CD4-positive, alpha-beta T cell treated with Interleukin-10 for 1 hour (primary cell): ENCODE data around the gene ACSF3.
A peak's percentile ranks its signal among the peaks of the same experiment; 100 is the strongest.
"Not testable (repeated sequence)": the region's sequence is repeated elsewhere in the genome, so short reads cannot be mapped to it uniquely, and the experiment has no call there.

ENCODE experiments used
- DNase-seq: peaks from one replicate; pipeline ENCODE4 v3.0.0-alpha.2; 2020

The ACSF3 gene

GRCh38 chr16:89178453-89179147 lies 84.9 kb downstream of the ACSF3 start:
- no peak for DNase-seq

DNA sequence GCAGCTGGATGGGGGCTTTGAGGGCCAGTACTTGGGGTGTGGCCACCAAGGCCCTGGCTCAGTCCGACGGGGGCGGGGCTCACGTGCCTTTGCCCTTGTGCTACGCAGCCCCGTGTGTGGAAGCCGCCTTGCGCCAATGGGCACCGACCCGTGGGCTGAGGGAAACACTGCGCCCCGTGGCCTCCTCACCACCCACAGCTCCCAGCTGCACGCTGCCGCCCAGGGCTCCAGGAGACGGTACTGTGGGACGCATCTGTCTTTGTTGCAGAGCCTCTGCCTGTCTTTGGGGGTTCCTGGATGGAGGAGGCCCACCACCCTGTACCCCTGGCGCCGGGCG lies 85.5 kb downstream of the ACSF3 start:
- DNase-seq, result no peak

DNA sequence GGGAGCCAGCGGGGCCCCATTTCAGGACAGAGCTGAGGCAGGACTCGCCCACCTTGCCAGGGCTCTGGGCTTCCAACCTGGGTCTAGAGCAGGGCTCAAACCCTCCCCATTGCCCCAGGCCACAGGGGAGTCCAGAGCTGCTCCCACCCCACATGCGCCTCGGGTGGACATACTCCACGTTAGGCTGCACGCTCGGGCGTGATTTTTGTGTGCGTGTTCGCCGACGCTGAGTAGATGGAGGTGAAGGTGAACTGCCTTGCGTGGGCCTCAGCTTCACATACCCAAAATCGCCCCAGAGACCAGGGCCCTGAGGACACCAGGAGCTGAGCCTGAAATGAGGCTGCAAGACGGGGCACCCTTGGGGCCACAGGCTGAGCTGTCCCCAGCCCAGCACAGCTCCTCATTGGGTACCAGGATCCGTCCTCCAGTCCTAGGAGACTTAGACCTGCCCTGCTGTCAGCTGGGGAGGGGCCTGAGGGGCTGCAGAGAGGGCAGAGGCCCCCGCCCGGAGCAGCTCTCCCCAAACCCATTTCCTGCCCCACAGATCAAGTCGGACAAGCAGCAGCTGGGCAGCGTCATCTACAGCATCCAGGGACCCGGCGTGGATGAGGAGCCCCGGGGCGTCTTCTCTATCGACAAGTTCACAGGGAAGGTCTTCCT lies 86.1 kb downstream of the ACSF3 start:
- DNase-seq, result no peak

GRCh38 chr16:89183463-89183862 lies 89.8 kb downstream of the ACSF3 start:
- no peak for DNase-seq

GRCh38 chr16:89183975-89184676 lies 90.5 kb downstream of the ACSF3 start:
- no peak for DNase-seq

DNA sequence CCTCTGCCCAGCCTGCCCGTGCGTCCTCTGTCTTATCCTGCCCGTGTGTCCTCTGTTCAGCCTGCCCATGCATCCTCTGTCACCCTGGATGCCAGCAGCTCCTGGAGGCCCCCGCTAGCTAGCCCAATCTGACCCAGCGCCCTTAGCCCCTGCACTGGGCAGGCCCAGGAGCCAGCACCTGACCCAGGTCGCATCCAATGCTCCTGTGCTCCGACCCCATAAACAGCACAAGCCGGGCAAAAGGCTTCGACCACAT lies 91.0 kb downstream of the ACSF3 start:
- no peak for DNase-seq

GRCh38 chr16:89184933-89185794 lies 91.5 kb downstream of the ACSF3 start:
- no peak for DNase-seq

GRCh38 chr16:89185887-89186592 lies 92.4 kb downstream of the ACSF3 start:
- DNase-seq, result not testable (repeated sequence)

GRCh38 chr16:89186593-89187031 lies 93.0 kb downstream of the ACSF3 start:
- DNase-seq, result not testable (repeated sequence)

- DNase-seq, result peak; percentile 23
Measured at GRCh38 chr16:89187032-89187769, 93.5 kb downstream of the ACSF3 start.

DNA sequence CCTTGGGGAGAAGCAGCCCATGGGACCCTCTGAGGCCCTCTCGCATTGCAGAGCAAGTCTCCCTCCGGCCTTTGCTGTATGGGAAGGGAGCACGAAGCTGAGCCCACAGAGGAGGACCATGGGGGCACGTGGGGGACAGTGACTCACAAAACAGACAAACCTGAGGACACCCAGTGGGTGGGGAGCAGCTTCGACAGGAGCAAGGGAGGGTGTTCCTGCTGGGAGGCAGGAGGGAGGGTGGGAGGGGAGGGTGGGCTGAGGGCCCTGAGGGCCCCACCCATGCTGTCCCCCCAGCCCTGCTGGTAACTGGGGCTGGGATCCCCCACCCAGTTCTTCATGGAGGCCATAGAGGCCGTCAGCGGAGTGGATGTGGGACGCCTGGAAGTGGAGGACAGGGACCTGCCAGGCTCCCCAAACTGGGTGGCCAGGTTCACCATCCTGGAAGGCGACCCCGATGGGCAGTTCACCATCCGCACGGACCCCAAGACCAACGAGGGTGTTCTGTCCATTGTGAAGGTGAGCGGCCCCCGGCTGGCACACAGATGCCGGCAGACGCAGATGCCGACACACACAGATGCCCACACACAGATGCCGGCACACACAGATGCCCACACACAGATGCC lies 94.2 kb downstream of the ACSF3 start:
- no peak for DNase-seq

DNA sequence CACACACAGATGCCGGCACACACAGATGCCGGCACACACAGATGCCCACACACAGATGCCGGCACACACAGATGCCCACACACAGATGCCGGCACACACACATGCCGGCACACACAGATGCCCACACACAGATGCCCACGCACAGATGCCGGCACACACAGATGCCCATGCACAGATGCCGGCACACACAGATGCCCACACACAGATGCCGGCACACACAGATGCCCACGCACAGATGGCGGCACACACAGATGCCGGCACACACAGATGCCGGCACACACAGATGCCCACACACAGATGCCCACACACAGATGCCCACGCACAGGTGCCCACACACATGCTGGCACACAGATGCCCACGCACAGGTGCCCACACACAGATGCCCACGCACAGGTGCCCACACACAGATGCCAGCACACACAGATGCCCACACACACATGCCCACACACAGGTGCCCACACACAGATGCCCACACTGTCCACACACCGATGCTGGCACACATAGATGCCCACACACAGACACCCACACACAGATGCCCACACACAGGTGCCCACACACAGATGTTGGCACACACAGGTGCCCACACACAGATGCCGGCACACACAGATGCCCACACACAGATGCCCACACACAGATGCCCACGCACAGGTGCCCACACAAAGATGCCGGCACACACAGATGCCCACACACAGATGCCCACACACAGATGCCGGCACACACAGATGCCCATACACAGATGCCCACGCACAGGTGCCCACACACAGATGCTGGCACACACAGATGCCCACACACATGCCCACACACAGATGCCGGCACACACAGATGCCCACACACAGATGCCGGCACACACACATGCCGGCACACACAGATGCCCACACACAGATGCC lies 95.1 kb downstream of the ACSF3 start:
- not testable (repeated sequence) for DNase-seq

GRCh38 chr16:89189358-89190025 lies 95.8 kb downstream of the ACSF3 start:
- DNase-seq, result no peak

GRCh38 chr16:89190150-89190958 lies 96.7 kb downstream of the ACSF3 start:
- no peak for DNase-seq

DNA sequence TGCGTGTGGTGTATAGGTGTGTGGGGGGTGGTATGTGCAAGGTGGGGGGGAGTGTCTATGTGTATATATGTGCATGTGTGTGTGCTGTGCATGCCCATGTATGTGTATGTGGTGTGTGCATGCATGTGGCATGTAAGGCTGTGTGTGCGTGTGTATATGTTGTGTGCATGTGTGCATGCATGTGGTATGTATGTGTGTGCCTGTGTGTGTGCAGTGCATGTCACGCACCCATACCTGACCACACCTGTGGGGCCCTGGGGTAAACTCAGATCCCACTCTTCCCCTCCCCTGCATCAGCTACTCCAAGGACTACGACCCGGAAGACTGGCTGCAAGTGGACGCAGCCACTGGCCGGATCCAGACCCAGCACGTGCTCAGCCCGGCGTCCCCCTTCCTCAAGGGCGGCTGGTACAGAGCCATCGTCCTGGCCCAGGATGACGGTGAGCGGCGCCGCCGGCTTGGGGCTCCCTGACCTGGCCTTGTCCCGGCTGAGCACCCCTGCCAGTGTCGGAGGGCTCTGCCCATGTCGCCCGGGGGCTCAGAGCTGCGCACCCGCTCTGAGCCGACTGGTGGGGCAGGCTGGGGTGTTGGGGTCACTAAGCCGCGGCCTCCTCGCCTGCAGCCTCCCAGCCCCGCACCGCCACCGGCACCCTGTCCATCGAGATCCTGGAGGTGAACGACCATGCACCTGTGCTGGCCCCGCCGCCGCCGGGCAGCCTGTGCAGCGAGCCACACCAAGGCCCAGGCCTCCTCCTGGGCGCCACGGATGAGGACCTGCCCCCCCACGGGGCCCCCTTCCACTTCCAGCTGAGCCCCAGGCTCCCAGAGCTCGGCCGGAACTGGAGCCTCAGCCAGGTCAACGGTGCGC lies 97.6 kb downstream of the ACSF3 start:
- DNase-seq, result no peak

DNA sequence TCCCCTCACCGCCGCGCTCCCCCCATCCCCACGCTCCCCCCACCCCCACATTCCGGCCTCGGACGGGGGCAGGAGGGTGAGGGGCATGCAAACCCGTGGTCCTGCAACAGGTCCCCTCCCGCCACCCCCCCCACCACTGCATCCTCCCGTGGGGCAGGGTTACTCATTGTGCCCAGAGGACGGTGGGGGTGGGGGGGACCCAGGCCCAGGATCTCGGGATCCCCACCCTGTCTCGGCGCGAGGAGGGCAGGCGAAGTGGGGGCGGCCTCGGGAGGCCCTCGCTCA lies 98.2 kb downstream of the ACSF3 start:
- no peak for DNase-seq

GRCh38 chr16:89192186-89192955 lies 98.7 kb downstream of the ACSF3 start:
- peak; percentile 89 for DNase-seq
